CD4-positive, alpha-beta memory T cell (primary cell): Measurements from ENCODE around the gene RINT1. TPM values are rescaled to one million over a fixed set of nuclear protein-coding genes. Genes with fewer than 3 reads are reported as not detected.

Experiments
- CTCF ChIA-PET: fragments of 350-600 bp; sonication (Branson Sonifier 250); formaldehyde crosslinking; loops from one replicate; lab custom pipeline; 2021; ENCODE audit warnings: inconsistent platforms; ENCODE audit not compliant: partially characterized antibody; lab: Charles Lee
- POLR2A ChIA-PET: fragments of 350-600 bp; sonication (Branson Sonifier 250); formaldehyde crosslinking; loops from one replicate; lab custom pipeline; 2021; ENCODE audit not compliant: partially characterized antibody; lab: Charles Lee
- DNase-seq, 5 donors: peaks; one replicate each; pipeline versions ENCODE4 v3.0.0 to v3.0.0-alpha.2; 2020 to 2022; ENCODE audit warnings: mixed read lengths in 1 of 5
- H3K27ac ChIP-seq: one replicate; pipeline ENCODE4 v1.7.0; 2013; ENCODE audit warnings: low read depth, low read length
- H3K27me3 ChIP-seq: 2 replicates; pipeline ENCODE4 v1.7.0; 2013; ENCODE audit warnings: mild to moderate bottlenecking, low read length, moderate library complexity; ENCODE audit not compliant: insufficient read depth
- H3K36me3 ChIP-seq: 2 replicates; pipeline ENCODE4 v1.7.0; 2013; ENCODE audit warnings: mild to moderate bottlenecking, low read length, moderate library complexity; ENCODE audit not compliant: insufficient read depth
- H3K4me1 ChIP-seq: 2 replicates; pipeline ENCODE4 v1.7.0; 2013; ENCODE audit warnings: mild to moderate bottlenecking, low read length, moderate library complexity; ENCODE audit not compliant: insufficient read depth
- H3K4me3 ChIP-seq, 2 donors: one replicate each; pipeline ENCODE4 v1.7.0; 2013; ENCODE audit warnings: low read length in 2 of 2, mild to moderate bottlenecking in 1 of 2
- H3K9me3 ChIP-seq, 2 donors: one replicate each; pipeline ENCODE4 v1.7.0; 2013; ENCODE audit warnings: low read length in 2 of 2, control low read depth in 1 of 2; ENCODE audit not compliant: control insufficient read depth in 1 of 2
- H3K27ac Mint-ChIP-seq, 7 donors: one replicate each; pipeline ENCODE4 v1.8.0; 2020 to 2021; ENCODE audit warnings: mixed read lengths in 7 of 7, mild to moderate bottlenecking in 6 of 7, inconsistent platforms in 3 of 7, moderate library complexity in 3 of 7
- H3K27me3 Mint-ChIP-seq, 2 donors: one replicate each; pipeline ENCODE4 v1.8.0; 2020 to 2021; ENCODE audit warnings: mixed read lengths in 2 of 2
- H3K36me3 Mint-ChIP-seq, 2 donors: one replicate each; pipeline ENCODE4 v1.8.0; 2020 to 2021; ENCODE audit warnings: mixed read lengths in 2 of 2, inconsistent platforms in 1 of 2, mild to moderate bottlenecking in 1 of 2
- H3K4me1 Mint-ChIP-seq, 4 donors: one replicate each; pipeline ENCODE4 v1.8.0; 2020 to 2021; ENCODE audit warnings: mixed read lengths in 4 of 4, mild to moderate bottlenecking in 1 of 4
- H3K4me3 Mint-ChIP-seq, 8 donors: one replicate each; pipeline ENCODE4 v1.8.0; 2020 to 2021; ENCODE audit warnings: mixed read lengths in 8 of 8, mild to moderate bottlenecking in 7 of 8, moderate library complexity in 6 of 8, inconsistent platforms in 3 of 8
- H3K9me3 Mint-ChIP-seq, 8 donors: one replicate each; pipeline ENCODE4 v1.8.0; 2020 to 2021; ENCODE audit warnings: mixed read lengths in 8 of 8, mild to moderate bottlenecking in 5 of 8, inconsistent platforms in 3 of 8, moderate library complexity in 1 of 8
- intact Hi-C: fragments of 100-400 bp; cut with micrococcal nuclease; formaldehyde crosslinking; loops from one replicate; pipeline ENCODE4 v1.15.1; 2023
- polyA plus RNA-seq, 2 donors: library from polyadenylated mRNA; unstranded; fragments of 300-500 nt; fragmentation: Illumina TruSeq; gene quantifications; one replicate each; pipeline ENCODE4 v1.2.3, GENCODE V29; 2021
- total RNA-seq, 2 experiments: library from RNA; stranded (reverse); gene quantifications; one replicate each; pipeline ENCODE4 v1.2.3, GENCODE V29; 2021

Gene RINT1
- total RNA-seq (10 to 100 TPM; 25.7 to 26.5 TPM), polyA plus RNA-seq (10 to 100 TPM; 16.0 to 16.2 TPM)

DNA sequence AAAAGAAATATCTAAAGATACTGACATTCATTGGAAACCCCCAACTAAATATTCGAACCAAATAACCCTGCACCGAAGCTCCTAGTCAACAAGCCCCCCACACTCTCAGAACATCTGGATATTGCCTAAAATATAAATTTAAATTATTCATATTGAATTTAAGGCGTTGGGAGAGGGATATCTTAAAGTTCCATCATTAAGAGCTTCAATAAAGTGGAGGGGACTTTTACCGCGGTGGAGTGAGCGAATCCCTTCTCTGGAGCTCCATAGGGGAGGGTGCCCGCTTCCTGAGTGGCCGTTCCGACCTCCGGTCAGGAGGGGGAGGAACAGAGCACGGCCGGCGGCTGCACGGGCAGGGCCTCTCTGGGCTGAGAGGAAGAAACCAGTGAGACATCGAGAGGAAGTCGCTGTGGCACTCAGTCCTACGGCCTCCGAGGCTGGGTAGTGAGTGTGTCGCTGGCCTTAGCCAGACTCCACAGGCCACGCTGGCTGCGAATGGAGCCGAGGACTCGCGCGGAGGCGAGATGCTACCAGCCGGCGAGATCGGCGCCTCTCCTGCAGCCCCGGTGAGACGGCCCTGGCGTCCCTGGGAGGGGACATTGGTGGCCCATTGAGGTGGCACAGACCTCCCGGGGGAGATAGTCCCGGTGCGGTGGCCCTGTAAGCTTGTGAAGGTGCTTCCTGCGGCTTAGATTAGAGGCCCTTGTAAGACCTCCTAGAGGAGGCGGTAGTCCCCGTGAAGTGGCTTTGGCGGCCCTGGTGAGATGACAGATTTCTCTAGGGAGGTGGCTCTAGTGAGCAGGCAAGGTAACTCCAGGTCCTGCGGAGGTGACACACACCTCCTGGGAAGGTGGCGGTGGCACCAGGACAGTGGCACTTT, at the start of gene RINT1:
TSS of gene RINT1 (plus strand) at position 410 of the 880 bp plus-strand sequence. CDS start at position 525, 115 bp downstream.
- peaks cover 0 to 12% of the 10 kb centered on the region in 2 donors for H3K36me3 Mint-ChIP-seq
- peak within 1 kb of the TSS; percentile 85 to 98 (median 92) for H3K4me3 Mint-ChIP-seq
- peak; percentile 86 to 88 (median 87) for DNase-seq
- POLR2A ChIA-PET: interaction anchor here (0.7 to 2.9 kb wide), 29 partner anchors 9 to 591 kb away, joined by 3 to 38 read pairs (median 5); partner anchors contain the start of genes KMT2E, PUS7, SRPK2 and SYPL1
- Histone ChIP-seq H3K4me3 (peak within 1 kb of the TSS; percentile 93 to 94), H3K9me3 (no peaks in the 10 kb centered on the region), H3K36me3 (no peaks in the 10 kb centered on the region), H3K27me3 (no peaks in the 10 kb centered on the region), H3K4me1 (peaks cover 23% of the 10 kb centered on the region), H3K27ac (peak within 1 kb of the TSS; percentile 77)
- CTCF ChIA-PET: interaction anchor here (0.6 to 2.5 kb wide), 18 partner anchors 9 to 1069 kb away, joined by 3 to 22 read pairs (median 4); partner anchors contain the start of gene SYPL1
- intact Hi-C loops: loop anchor here (1.0 to 5.0 kb wide), 5 partner anchors 10 to 580 kb away; partner anchors contain the start of genes PUS7, SRPK2 and SYPL1
- H3K9me3 Mint-ChIP-seq: no peaks in the 10 kb centered on the region
- H3K4me1 Mint-ChIP-seq: peaks cover 16 to 50% (median 30%) of the 10 kb centered on the region in 4 donors
- H3K27me3 Mint-ChIP-seq: no peaks in the 10 kb centered on the region
- peak within 1 kb of the TSS; percentile 73 to 98 (median 97) for H3K27ac Mint-ChIP-seq

DNA sequence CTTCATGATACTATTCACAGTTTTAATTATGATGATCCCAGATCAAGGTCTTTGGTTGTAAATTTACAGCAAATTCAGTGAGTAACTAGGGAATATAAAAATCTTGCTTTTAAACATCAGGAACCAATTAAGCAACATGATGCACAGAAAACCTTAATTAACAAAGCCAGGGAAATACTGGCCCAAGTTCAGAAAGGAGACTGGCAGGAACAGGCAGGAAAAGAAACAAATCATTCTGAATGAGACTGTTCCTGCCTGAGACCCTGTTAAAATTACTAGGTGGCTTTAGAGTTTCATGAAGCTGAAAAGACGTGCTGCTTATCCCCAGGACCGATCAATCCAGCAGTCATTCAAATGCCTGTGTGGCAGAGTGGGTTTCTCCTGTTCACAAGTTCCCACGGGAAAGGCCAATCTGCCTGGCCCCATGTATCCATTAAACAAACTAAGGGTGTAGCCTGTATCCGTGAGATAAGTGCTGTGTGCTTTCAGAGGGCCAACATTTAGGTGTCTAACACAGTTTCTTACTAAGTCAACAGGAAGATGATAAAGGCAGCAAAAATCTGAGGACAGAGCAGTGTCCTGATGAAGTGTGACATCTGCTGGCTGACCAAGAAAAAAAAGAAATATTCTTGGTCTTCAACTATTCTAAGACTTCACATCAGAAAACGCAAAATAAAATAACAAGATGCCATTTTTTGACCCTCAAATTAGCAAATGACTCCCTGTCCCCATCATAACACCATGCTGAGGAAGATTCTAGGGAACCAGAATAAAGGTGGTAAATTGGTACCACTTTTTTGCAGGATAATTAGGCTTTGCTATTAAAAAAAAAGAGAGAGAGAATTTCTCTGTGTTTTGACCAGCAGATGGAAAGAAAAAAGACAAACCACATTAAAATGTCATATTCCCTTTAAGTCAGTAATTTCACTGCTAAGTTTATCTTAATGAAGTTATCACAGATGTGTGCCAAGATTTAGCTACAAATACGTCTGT, 44.1 kb upstream of the RINT1 start:
- H3K9me3 Mint-ChIP-seq: no peaks in the 10 kb centered on the region
- H3K27me3 Mint-ChIP-seq: no peaks in the 10 kb centered on the region
- H3K27ac ChIP-seq: no peak overlapping the region
- no peaks in the 10 kb centered on the region for H3K36me3 ChIP-seq
- H3K9me3 ChIP-seq: no peaks in the 10 kb centered on the region
- DNase-seq: peak in 4 of 5 donors; percentile 28 to 40 (median 30)
- intact Hi-C loops: loop anchor here (1.0 to 2.0 kb wide), 4 partner anchors 58 to 565 kb away; no protein-coding TSS in a partner anchor
- peaks cover 0 to 4% (median 3%) of the 10 kb centered on the region in 4 donors for H3K4me1 Mint-ChIP-seq
- no peak overlapping the region for H3K4me3 ChIP-seq
- H3K27ac Mint-ChIP-seq: peak overlapping the region in 3 of 7 donors; percentile 0 to 86 (median 33)
- H3K36me3 Mint-ChIP-seq: peaks cover 1 to 8% of the 10 kb centered on the region in 2 donors
- ChIA-PET CTCF (interaction anchor here (0.6 to 5.1 kb wide), 8 partner anchors 32 to 506 kb away, joined by 3 to 39 read pairs (median 3); no protein-coding TSS in a partner anchor), POLR2A (interaction anchor here (2.5 kb wide), 1 partner anchor 58 kb away, joined by 9 read pairs; no protein-coding TSS in a partner anchor)
- H3K4me3 Mint-ChIP-seq: no peak overlapping the region
- no peaks in the 10 kb centered on the region for H3K4me1 ChIP-seq
- no peaks in the 10 kb centered on the region for H3K27me3 ChIP-seq

DNA sequence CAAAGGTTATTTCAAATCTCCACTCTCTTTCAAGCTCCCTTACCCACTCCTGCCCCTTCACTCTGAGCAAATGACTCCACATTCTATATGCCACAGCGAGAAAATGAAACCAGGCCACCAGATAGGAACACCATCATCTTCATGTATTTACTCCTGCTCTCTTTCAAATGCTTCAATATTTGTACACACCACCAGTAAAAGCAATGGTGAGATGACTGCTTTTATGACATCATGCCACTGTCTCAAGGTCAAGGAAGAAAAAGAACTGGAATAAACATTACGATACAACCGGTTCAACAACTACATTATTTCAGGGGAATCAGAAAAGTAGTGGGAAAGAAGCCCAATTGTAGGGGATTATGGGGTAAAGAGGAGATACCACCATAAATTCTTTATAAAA, 42.6 kb upstream of the RINT1 start:
- intact Hi-C loops: loop anchor here (2.0 kb wide), 1 partner anchor 567 kb away; no protein-coding TSS in a partner anchor
- Mint-ChIP-seq H3K9me3 (no peaks in the 10 kb centered on the region), H3K27ac (no peak overlapping the region), H3K27me3 (no peaks in the 10 kb centered on the region), H3K4me3 (no peak overlapping the region), H3K36me3 (peaks cover 1 to 8% of the 10 kb centered on the region in 2 donors), H3K4me1 (peaks cover 0 to 4% (median 3%) of the 10 kb centered on the region in 4 donors)
- no peak for DNase-seq
- Histone ChIP-seq H3K4me1 (no peaks in the 10 kb centered on the region), H3K9me3 (no peaks in the 10 kb centered on the region), H3K4me3 (no peak overlapping the region), H3K36me3 (no peaks in the 10 kb centered on the region), H3K27ac (no peak overlapping the region), H3K27me3 (no peaks in the 10 kb centered on the region)
- CTCF ChIA-PET: interaction anchor here (0.7 to 5.1 kb wide), 6 partner anchors 49 to 571 kb away, joined by 3 to 39 read pairs (median 3); no protein-coding TSS in a partner anchor
- POLR2A ChIA-PET: interaction anchor here (1.2 to 2.5 kb wide), 2 partner anchors 59 to 99 kb away, joined by 4 to 9 read pairs; no protein-coding TSS in a partner anchor

GRCh38 chr7:105493196-105493922, 38.6 kb upstream of the RINT1 start:
- no peaks in the 10 kb centered on the region for H3K27me3 ChIP-seq
- Mint-ChIP-seq H3K9me3 (no peaks in the 10 kb centered on the region), H3K27ac (peak overlapping the region in 1 of 7 donors; percentile 36), H3K27me3 (no peaks in the 10 kb centered on the region), H3K4me3 (no peak overlapping the region), H3K4me1 (no peaks in the 10 kb centered on the region), H3K36me3 (peaks cover 0 to 1% of the 10 kb centered on the region in 2 donors)
- H3K9me3 ChIP-seq: no peaks in the 10 kb centered on the region
- CTCF ChIA-PET: no interaction called here
- no peak overlapping the region for H3K27ac ChIP-seq
- POLR2A ChIA-PET: no interaction called here
- intact Hi-C loops: no loop called here
- no peak for DNase-seq
- H3K4me3 ChIP-seq: no peak overlapping the region
- no peaks in the 10 kb centered on the region for H3K36me3 ChIP-seq
- no peaks in the 10 kb centered on the region for H3K4me1 ChIP-seq

GRCh38 chr7:105493923-105494315, 38.1 kb upstream of the RINT1 start:
- Histone ChIP-seq H3K27me3 (no peaks in the 10 kb centered on the region), H3K4me3 (no peak overlapping the region), H3K36me3 (no peaks in the 10 kb centered on the region), H3K9me3 (no peaks in the 10 kb centered on the region), H3K4me1 (no peaks in the 10 kb centered on the region), H3K27ac (no peak overlapping the region)
- H3K4me1 Mint-ChIP-seq: no peaks in the 10 kb centered on the region
- H3K4me3 Mint-ChIP-seq: no peak overlapping the region
- H3K36me3 Mint-ChIP-seq: peaks cover 0 to 1% of the 10 kb centered on the region in 2 donors
- POLR2A ChIA-PET: no interaction called here
- intact Hi-C loops: no loop called here
- no peak overlapping the region for H3K27ac Mint-ChIP-seq
- CTCF ChIA-PET: no interaction called here
- H3K9me3 Mint-ChIP-seq: peaks cover 0 to 1% (median 0%) of the 10 kb centered on the region in 8 donors
- H3K27me3 Mint-ChIP-seq: no peaks in the 10 kb centered on the region
- no peak for DNase-seq

DNA sequence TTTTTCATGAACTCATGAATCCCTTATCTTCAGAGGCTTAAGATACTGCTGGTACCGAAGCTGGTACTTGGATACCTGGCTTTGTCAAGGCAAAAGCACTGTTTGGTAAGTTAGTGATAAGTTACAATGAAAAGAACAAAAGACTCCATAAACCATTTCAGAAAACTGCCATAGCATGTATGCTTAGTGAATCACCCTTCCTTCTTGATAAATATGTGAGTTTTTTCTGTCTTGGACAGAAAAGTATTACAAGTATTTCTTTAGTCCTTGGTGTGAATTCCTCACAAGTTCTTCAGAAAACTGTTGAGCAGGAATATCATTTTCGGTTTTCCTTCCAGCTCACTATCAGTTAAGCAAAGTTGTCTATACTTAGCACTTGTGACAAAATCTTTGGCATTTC, 35.5 kb upstream of the RINT1 start:
- Mint-ChIP-seq H3K4me3 (no peak overlapping the region), H3K27ac (no peak overlapping the region), H3K36me3 (peaks cover 10 to 13% of the 10 kb centered on the region in 2 donors), H3K4me1 (no peaks in the 10 kb centered on the region), H3K9me3 (peaks cover 0 to 1% (median 0%) of the 10 kb centered on the region in 8 donors), H3K27me3 (no peaks in the 10 kb centered on the region)
- CTCF ChIA-PET: no interaction called here
- Histone ChIP-seq H3K4me3 (no peak overlapping the region), H3K4me1 (no peaks in the 10 kb centered on the region), H3K27ac (no peak overlapping the region), H3K9me3 (no peaks in the 10 kb centered on the region), H3K36me3 (no peaks in the 10 kb centered on the region), H3K27me3 (no peaks in the 10 kb centered on the region)
- intact Hi-C loops: no loop called here
- no peak for DNase-seq
- POLR2A ChIA-PET: no interaction called here
